ENCODE results near the gene ALDH1A3. TPM values are rescaled to one million over a fixed set of nuclear protein-coding genes. Genes with fewer than 3 reads are reported as not detected.

The ALDH1A3 gene
- total RNA-seq, 6 experiments from 2014 or later, result 1.00 to 2.5 (median 1.9) TPM

GRCh38 chr15:100835636-100836035, 44.0 kb upstream of the ALDH1A3 start:
- Mint-ChIP-seq H3K9me3 (no peaks in the 10 kb centered on the region), H3K27me3 (ENCODE audit: insufficient read depth) (peaks cover 20% of the 10 kb centered on the region), H3K4me3 (no peak overlapping the region), H3K27ac (no peak overlapping the region), H3K36me3 (ENCODE audit: low read depth) (no peaks in the 10 kb centered on the region), H3K4me1 (ENCODE audit: low read depth) (no peaks in the 10 kb centered on the region; the same call in 1 of the 2 replicates)
- no peak for DNase-seq
- TF ChIP-seq CTCF (IDR thresholded peaks at IDR 0.05), result no peak

GRCh38 chr15:100836501-100836900, 43.1 kb upstream of the ALDH1A3 start:
- Mint-ChIP-seq H3K9me3 (no peaks in the 10 kb centered on the region), H3K27me3 (ENCODE audit: insufficient read depth) (peaks cover 19% of the 10 kb centered on the region), H3K36me3 (ENCODE audit: low read depth) (no peaks in the 10 kb centered on the region), H3K4me1 (ENCODE audit: low read depth) (no peaks in the 10 kb centered on the region; the same call in 1 of the 2 replicates), H3K4me3 (no peak overlapping the region), H3K27ac (no peak overlapping the region)
- no peak for TF ChIP-seq CTCF (IDR thresholded peaks at IDR 0.05)
- no peak for DNase-seq

- H3K27ac Mint-ChIP-seq, result no peak overlapping the region
- H3K9me3 Mint-ChIP-seq, result no peaks in the 10 kb centered on the region
- H3K36me3 Mint-ChIP-seq (ENCODE audit: low read depth), result no peaks in the 10 kb centered on the region
- H3K4me3 Mint-ChIP-seq, result no peak overlapping the region
- peaks cover 5% of the 10 kb centered on the region; the same call in 1 of the 2 replicates for H3K27me3 Mint-ChIP-seq (ENCODE audit: insufficient read depth)
- TF ChIP-seq CTCF (IDR thresholded peaks at IDR 0.05), result no peak
- peaks cover 12% of the 10 kb centered on the region for H3K4me1 Mint-ChIP-seq (ENCODE audit: low read depth)
- no peak for DNase-seq
Measured at GRCh38 chr15:100841426-100841825, 38.2 kb upstream of the ALDH1A3 start.

- DNase-seq, result peak; percentile 21
- TF ChIP-seq CTCF (IDR thresholded peaks at IDR 0.05), result no peak
- Mint-ChIP-seq H3K4me1 (ENCODE audit: low read depth) (peaks cover 12% of the 10 kb centered on the region), H3K36me3 (ENCODE audit: low read depth) (no peaks in the 10 kb centered on the region), H3K27me3 (ENCODE audit: insufficient read depth) (no peaks in the 10 kb centered on the region; the same call in 1 of the 2 replicates), H3K9me3 (no peaks in the 10 kb centered on the region), H3K4me3 (no peak overlapping the region), H3K27ac (peak overlapping the region; percentile 7; the same call in 1 of the 2 replicates)
Measured at GRCh38 chr15:100842756-100843730, 36.6 kb upstream of the ALDH1A3 start.

- H3K27ac Mint-ChIP-seq, result no peak overlapping the region
- no peaks in the 10 kb centered on the region; the same call in 1 of the 2 replicates for H3K27me3 Mint-ChIP-seq (ENCODE audit: insufficient read depth)
- H3K4me1 Mint-ChIP-seq (ENCODE audit: low read depth), result peaks cover 15% of the 10 kb centered on the region
- no peaks in the 10 kb centered on the region for H3K9me3 Mint-ChIP-seq
- no peak overlapping the region for H3K4me3 Mint-ChIP-seq
- H3K36me3 Mint-ChIP-seq (ENCODE audit: low read depth), result no peaks in the 10 kb centered on the region
- no peak for DNase-seq
- no peak for TF ChIP-seq CTCF (IDR thresholded peaks at IDR 0.05)
Measured at GRCh38 chr15:100844167-100844566, 35.5 kb upstream of the ALDH1A3 start.

All from HFFc6 (cell line).